ENCODE measurements around the gene PLD1. TPM values are rescaled to one million over a fixed set of nuclear protein-coding genes. Genes with fewer than 3 reads are reported as not detected.

The PLD1 gene
- total and polyA plus RNA-seq, 10 of the 15 experiments (the other 5 are each of a cell fraction or from before 2014, with no cell fraction given), result 2.9 to 108 (median 3.6) TPM

DNA sequence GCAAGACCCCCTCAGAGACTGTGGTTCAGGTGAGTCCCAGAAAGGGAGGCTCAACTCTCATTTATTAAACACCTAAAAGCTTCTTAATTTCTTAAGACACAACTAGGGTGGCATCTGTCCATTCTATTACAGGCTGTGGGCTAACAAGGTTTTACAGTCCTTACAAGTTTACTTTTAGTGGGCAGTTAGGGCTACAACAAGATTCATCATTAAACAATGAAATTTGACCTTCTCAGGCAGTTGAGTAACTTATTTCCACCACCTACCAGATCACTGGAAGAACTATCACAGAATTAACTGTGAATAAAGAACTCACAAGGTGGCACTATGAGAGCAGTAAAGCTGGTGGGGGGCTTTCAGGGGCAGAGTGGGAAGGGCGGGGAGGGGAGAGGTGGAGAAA is 132.6 kb downstream of the PLD1 start:
- ATAC-seq (no peak), DNase-seq (ENCODE audit: low read depth, low spot score) (no peak), FAIRE-seq (no peak)
- Histone ChIP-seq H3K4me3 (no peak overlapping the region), H4K20me1 (ENCODE audit: control insufficient read depth, insufficient read depth) (no peaks in the 10 kb centered on the region), H3K36me3 (ENCODE audit: control insufficient read depth in 2 of 2, insufficient read depth in 2 of 2, low read length in 1 of 2) (peaks cover 0 to 1% of the 10 kb centered on the region in 2 experiments; a peak in 1 of 4 replicates), H3K27ac (ENCODE audit: control insufficient read depth, insufficient read depth) (no peak overlapping the region), H3K4me2 (ENCODE audit: control insufficient read depth, insufficient read depth) (no peak overlapping the region), H3K4me1 (ENCODE audit: control insufficient read depth, insufficient read depth, low read length) (no peaks in the 10 kb centered on the region), H3K9me3 (replicated peaks; ENCODE audit: control insufficient read depth, insufficient read depth, low read length) (no peaks in the 10 kb centered on the region), H3K79me2 (ENCODE audit: control insufficient read depth, insufficient read depth, low read length) (no peaks in the 10 kb centered on the region), H3K9ac (ENCODE audit: control insufficient read depth, insufficient read depth, low read length) (no peak overlapping the region), H3K27me3 (replicated peaks in 1 of 2; ENCODE audit: control insufficient read depth in 2 of 2, insufficient read depth in 2 of 2, low read length in 1 of 2) (no peaks in the 10 kb centered on the region; a peak in 1 of 4 replicates), H2AFZ (ENCODE audit: control insufficient read depth, low read depth, low read length) (no peak overlapping the region)
- RAD21 ChIA-PET (ENCODE audit: unreplicated experiment), result interaction anchor here (0.6 to 1.9 kb wide), 6 partner anchors 13 to 156 kb away, joined by 3 to 9 read pairs (median 5); no protein-coding TSS in a partner anchor
- CTCF ChIA-PET, result interaction anchor here (1.0 to 3.2 kb wide), 11 partner anchors 9 to 156 kb away, joined by 3 to 26 read pairs (median 4); no protein-coding TSS in a partner anchor
- WGBS (ENCODE audit: insufficient coverage, insufficient replicate concordance, low lambda C conversion rate, missing lambda C conversion rate), result 29% methylated on average over 1 of the region's 1 CpG
- in situ Hi-C loops (cut with MboI), result no loop called here
- TF ChIP-seq, protein P1, sequence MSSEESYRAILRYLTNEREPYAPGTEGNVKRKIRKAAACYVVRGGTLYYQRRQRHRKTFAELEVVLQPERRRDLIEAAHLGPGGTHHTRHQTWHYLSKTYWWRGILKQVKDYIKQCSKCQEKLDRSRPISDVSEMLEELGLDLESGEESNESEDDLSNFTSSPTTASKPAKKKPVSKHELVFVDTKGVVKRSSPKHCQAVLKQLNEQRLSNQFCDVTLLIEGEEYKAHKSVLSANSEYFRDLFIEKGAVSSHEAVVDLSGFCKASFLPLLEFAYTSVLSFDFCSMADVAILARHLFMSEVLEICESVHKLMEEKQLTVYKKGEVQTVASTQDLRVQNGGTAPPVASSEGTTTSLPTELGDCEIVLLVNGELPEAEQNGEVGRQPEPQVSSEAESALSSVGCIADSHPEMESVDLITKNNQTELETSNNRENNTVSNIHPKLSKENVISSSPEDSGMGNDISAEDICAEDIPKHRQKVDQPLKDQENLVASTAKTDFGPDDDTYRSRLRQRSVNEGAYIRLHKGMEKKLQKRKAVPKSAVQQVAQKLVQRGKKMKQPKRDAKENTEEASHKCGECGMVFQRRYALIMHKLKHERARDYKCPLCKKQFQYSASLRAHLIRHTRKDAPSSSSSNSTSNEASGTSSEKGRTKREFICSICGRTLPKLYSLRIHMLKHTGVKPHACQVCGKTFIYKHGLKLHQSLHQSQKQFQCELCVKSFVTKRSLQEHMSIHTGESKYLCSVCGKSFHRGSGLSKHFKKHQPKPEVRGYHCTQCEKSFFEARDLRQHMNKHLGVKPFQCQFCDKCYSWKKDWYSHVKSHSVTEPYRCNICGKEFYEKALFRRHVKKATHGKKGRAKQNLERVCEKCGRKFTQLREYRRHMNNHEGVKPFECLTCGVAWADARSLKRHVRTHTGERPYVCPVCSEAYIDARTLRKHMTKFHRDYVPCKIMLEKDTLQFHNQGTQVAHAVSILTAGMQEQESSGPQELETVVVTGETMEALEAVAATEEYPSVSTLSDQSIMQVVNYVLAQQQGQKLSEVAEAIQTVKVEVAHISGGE (CRISPR knock-in tag; IDR thresholded peaks at IDR 0.05), result no peak
- POLR2A ChIA-PET, result no interaction called here
- SMC1A ChIA-PET (ENCODE audit: uncharacterized antibody, unreplicated experiment), result interaction anchor here (0.8 to 4.5 kb wide), 6 partner anchors 11 to 152 kb away, joined by 3 to 22 read pairs (median 6); no protein-coding TSS in a partner anchor
- BruUV-seq (replicated peaks), result no TSS peak
- intact Hi-C loops (cut with micrococcal nuclease; ENCODE audit: unreplicated experiment), result no loop called here

DNA sequence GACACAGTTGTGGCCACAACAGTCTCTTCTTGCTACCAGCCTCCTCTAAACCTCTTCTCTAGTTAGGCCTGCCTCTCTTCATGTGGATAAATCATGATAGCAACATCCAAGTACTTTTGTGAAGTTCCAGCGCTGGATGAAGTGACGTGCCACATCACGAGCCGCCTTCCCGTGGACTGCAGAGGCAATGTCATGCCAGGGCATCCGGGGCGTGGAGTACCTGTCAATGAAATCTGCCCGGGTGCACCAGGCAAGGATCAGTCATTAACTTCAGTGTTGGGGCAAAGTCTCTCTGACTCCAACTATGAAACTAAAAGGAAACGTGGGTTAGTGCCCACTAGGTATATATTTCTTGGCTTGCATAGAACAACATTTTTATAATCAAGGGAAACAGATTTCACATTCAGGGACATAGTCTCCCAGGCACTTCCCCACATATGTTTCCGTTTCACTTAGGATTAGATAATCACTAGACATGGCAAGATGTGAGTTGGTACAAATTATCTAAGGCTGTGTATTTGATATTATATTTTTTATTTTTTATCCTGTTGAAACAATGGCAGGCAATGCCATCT is 133.6 kb downstream of the PLD1 start:
- in situ Hi-C loops (cut with MboI) (no loop called here), intact Hi-C loops (cut with micrococcal nuclease; ENCODE audit: unreplicated experiment) (no loop called here)
- DNase-seq (ENCODE audit: low read depth, low spot score), result no peak
- Histone ChIP-seq H3K36me3 (ENCODE audit: control insufficient read depth in 2 of 2, insufficient read depth in 2 of 2, low read length in 1 of 2) (peaks cover 0 to 1% of the 10 kb centered on the region in 2 experiments; a peak in 1 of 4 replicates), H3K4me3 (no peak overlapping the region), H3K27me3 (replicated peaks in 1 of 2; ENCODE audit: control insufficient read depth in 2 of 2, insufficient read depth in 2 of 2, low read length in 1 of 2) (no peaks in the 10 kb centered on the region; a peak in 1 of 4 replicates), H3K4me2 (ENCODE audit: control insufficient read depth, insufficient read depth) (no peak overlapping the region), H3K79me2 (ENCODE audit: control insufficient read depth, insufficient read depth, low read length) (no peaks in the 10 kb centered on the region), H2AFZ (ENCODE audit: control insufficient read depth, low read depth, low read length) (no peak overlapping the region), H3K4me1 (ENCODE audit: control insufficient read depth, insufficient read depth, low read length) (no peaks in the 10 kb centered on the region), H3K27ac (ENCODE audit: control insufficient read depth, insufficient read depth) (no peak overlapping the region), H4K20me1 (ENCODE audit: control insufficient read depth, insufficient read depth) (no peaks in the 10 kb centered on the region), H3K9ac (ENCODE audit: control insufficient read depth, insufficient read depth, low read length) (no peak overlapping the region), H3K9me3 (replicated peaks; ENCODE audit: control insufficient read depth, insufficient read depth, low read length) (no peaks in the 10 kb centered on the region)
- BruUV-seq (replicated peaks), result no TSS peak
- no peak for TF ChIP-seq FOXK2 (IDR thresholded peaks at IDR 0.05)
- no peak for TF ChIP-seq BCL11A (IDR thresholded peaks at IDR 0.05; ENCODE audit: low read depth, low read length)
- no peak for TF ChIP-seq ZNF622 (IDR thresholded peaks at IDR 0.05)
- SMC1A ChIA-PET (ENCODE audit: uncharacterized antibody, unreplicated experiment), result interaction anchor here (4.5 kb wide), 1 partner anchor 96 kb away, joined by 22 read pairs; no protein-coding TSS in a partner anchor
- FAIRE-seq, result no peak
- 46% methylated on average over 10 of the region's 10 CpGs for WGBS (ENCODE audit: insufficient coverage, insufficient replicate concordance, low lambda C conversion rate, missing lambda C conversion rate)
- RAD21 ChIA-PET (ENCODE audit: unreplicated experiment), result interaction anchor here (1.9 kb wide), 1 partner anchor 95 kb away, joined by 9 read pairs; no protein-coding TSS in a partner anchor
- CTCF ChIA-PET, result interaction anchor here (1.4 to 3.2 kb wide), 4 partner anchors 10 to 99 kb away, joined by 4 to 26 read pairs (median 5); no protein-coding TSS in a partner anchor
- ATAC-seq, result no peak
- POLR2A ChIA-PET, result no interaction called here

All from GM12878 (cell line).